Activated T-cell treated with anti-CD3 and anti-CD28 coated beads, Interleukin-2, amount 50 U/mL, for 72 hours (primary cell): ENCODE data around the gene KIF19. TPM values are rescaled to one million over a fixed set of nuclear protein-coding genes. Genes with fewer than 3 reads are reported as not detected.
"Not testable (repeated sequence)": the region's sequence is repeated elsewhere in the genome, so short reads cannot be mapped to it uniquely, and the experiment has no call there.

Source experiments
- ATAC-seq, 2 donors: fragments of 150-1000 bp; cut with Tn5 transposase; replicated peaks in 1 of 2; 2 replicates each; pipeline ENCODE4 v1.10.0; 2021; ENCODE audit warnings: moderate library complexity in 2 of 2, mild to moderate bottlenecking in 1 of 2
- DNase-seq, 2 donors: peaks; one replicate each; pipeline ENCODE4 v3.0.0; 2021 to 2022; ENCODE audit warnings: mixed read lengths in 1 of 2
- H3K27ac Mint-ChIP-seq: one replicate; pipeline ENCODE4 v1.8.0; 2022; ENCODE audit warnings: mild to moderate bottlenecking, moderate library complexity, mixed read lengths
- H3K27me3 Mint-ChIP-seq: one replicate; pipeline ENCODE4 v1.8.0; 2022; ENCODE audit warnings: low read depth, mixed read lengths
- H3K36me3 Mint-ChIP-seq, 2 donors: one replicate each; pipeline ENCODE4 v1.8.0; 2022; ENCODE audit warnings: mixed read lengths in 2 of 2, mild to moderate bottlenecking in 1 of 2; ENCODE audit not compliant: insufficient read depth in 2 of 2
- H3K4me1 Mint-ChIP-seq: one replicate; pipeline ENCODE4 v1.8.0; 2022; ENCODE audit warnings: low read depth, mixed read lengths
- H3K4me3 Mint-ChIP-seq, 2 donors: one replicate each; pipeline ENCODE4 v1.8.0; 2022; ENCODE audit warnings: mild to moderate bottlenecking in 2 of 2, mixed read lengths in 2 of 2, moderate library complexity in 2 of 2
- H3K9me3 Mint-ChIP-seq, 2 donors: one replicate each; pipeline ENCODE4 v1.8.0; 2022; ENCODE audit warnings: mixed read lengths in 2 of 2
- total RNA-seq, 2 donors: library from RNA; stranded (reverse); gene quantifications; one replicate each; pipeline ENCODE4 v1.2.3, GENCODE V29; 2022

KIF19 gene, protein sequence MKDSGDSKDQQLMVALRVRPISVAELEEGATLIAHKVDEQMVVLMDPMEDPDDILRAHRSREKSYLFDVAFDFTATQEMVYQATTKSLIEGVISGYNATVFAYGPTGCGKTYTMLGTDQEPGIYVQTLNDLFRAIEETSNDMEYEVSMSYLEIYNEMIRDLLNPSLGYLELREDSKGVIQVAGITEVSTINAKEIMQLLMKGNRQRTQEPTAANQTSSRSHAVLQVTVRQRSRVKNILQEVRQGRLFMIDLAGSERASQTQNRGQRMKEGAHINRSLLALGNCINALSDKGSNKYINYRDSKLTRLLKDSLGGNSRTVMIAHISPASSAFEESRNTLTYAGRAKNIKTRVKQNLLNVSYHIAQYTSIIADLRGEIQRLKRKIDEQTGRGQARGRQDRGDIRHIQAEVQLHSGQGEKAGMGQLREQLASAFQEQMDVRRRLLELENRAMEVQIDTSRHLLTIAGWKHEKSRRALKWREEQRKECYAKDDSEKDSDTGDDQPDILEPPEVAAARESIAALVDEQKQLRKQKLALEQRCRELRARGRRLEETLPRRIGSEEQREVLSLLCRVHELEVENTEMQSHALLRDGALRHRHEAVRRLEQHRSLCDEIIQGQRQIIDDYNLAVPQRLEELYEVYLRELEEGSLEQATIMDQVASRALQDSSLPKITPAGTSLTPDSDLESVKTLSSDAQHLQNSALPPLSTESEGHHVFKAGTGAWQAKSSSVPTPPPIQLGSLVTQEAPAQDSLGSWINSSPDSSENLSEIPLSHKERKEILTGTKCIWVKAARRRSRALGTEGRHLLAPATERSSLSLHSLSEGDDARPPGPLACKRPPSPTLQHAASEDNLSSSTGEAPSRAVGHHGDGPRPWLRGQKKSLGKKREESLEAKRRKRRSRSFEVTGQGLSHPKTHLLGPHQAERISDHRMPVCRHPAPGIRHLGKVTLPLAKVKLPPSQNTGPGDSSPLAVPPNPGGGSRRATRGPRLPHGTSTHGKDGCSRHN
- total RNA-seq: under 1 TPM in 1 of 2 donors, not detected in 1; 0.25 TPM

- H3K4me1 Mint-ChIP-seq: peaks cover 8% of the 10 kb centered on the region
- DNase-seq (peak; percentile 64 to 70), ATAC-seq (peak; percentile 92 to 95)
- H3K4me3 Mint-ChIP-seq: peak within 1 kb of the TSS; percentile 42 to 62
- H3K9me3 Mint-ChIP-seq: no peaks in the 10 kb centered on the region
- H3K27me3 Mint-ChIP-seq: peaks cover 21% of the 10 kb centered on the region
- H3K36me3 Mint-ChIP-seq: no peaks in the 10 kb centered on the region
- H3K27ac Mint-ChIP-seq: no peak within 1 kb of the TSS
Observed at GRCh38 chr17:74325743-74326379, at the start of gene KIF19. Gene KIF19, plus strand, starts transcription at chr17:74326226. Its CDS starts 124 bp downstream, at chr17:74326350.

- no peaks in the 10 kb centered on the region for H3K9me3 Mint-ChIP-seq
- H3K27ac Mint-ChIP-seq: no peak overlapping the region
- H3K27me3 Mint-ChIP-seq: peaks cover 30% of the 10 kb centered on the region
- H3K4me1 Mint-ChIP-seq: peaks cover 42% of the 10 kb centered on the region
- no peak for DNase-seq
- ATAC-seq: no peak
- H3K36me3 Mint-ChIP-seq: no peaks in the 10 kb centered on the region
- no peak overlapping the region for H3K4me3 Mint-ChIP-seq
Observed at GRCh38 chr17:74276541-74277009, 49.5 kb upstream of the KIF19 start.

- Mint-ChIP-seq H3K36me3 (no peaks in the 10 kb centered on the region), H3K4me3 (no peak overlapping the region), H3K27me3 (peaks cover 23% of the 10 kb centered on the region), H3K9me3 (no peaks in the 10 kb centered on the region), H3K27ac (peak overlapping the region; percentile 50), H3K4me1 (peaks cover 46% of the 10 kb centered on the region)
- DNase-seq (no peak), ATAC-seq (no peak)
Observed at GRCh38 chr17:74277935-74278334, 48.1 kb upstream of the KIF19 start.

GRCh38 chr17:74279617-74280016, 46.4 kb upstream of the KIF19 start:
- peaks cover 51% of the 10 kb centered on the region for H3K4me1 Mint-ChIP-seq

GRCh38 chr17:74280093-74280513, 45.9 kb upstream of the KIF19 start:
- Mint-ChIP-seq H3K27me3 (peaks cover 10% of the 10 kb centered on the region), H3K9me3 (no peaks in the 10 kb centered on the region), H3K36me3 (no peaks in the 10 kb centered on the region), H3K27ac (peak overlapping the region; percentile 12), H3K4me1 (peaks cover 51% of the 10 kb centered on the region), H3K4me3 (peak overlapping the region; percentile 36 to 54)
- DNase-seq (peak; percentile 62 to 66), ATAC-seq (peak; percentile 57 to 78)

More at GRCh38 chr17:74279617-74280016, 46.4 kb upstream of the KIF19 start:
- H3K9me3 Mint-ChIP-seq, DNase-seq, H3K27me3 Mint-ChIP-seq, ATAC-seq, H3K36me3 Mint-ChIP-seq: not testable (repeated sequence)
- Mint-ChIP-seq H3K27ac (peak overlapping the region; percentile 12), H3K4me3 (peak overlapping the region; percentile 36 to 54)

DNA sequence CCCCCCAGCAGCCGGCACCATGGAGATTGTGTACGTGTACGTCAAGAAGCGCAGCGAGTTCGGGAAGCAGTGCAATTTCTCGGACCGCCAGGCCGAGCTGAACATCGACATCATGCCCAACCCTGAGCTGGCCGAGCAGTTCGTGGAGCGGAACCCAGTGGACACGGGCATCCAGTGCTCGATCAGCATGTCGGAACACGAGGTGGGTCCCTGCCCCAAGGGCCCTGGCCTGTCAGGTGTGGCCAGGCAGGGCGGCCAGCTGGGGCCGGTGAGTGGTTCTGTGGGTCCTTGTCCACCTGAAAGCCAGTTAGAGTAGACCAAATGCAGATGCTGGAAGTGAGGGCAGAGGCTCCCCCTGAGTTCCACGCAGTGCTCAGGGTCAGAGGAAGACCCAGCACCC, 44.2 kb upstream of the KIF19 start:
- no peaks in the 10 kb centered on the region for H3K27me3 Mint-ChIP-seq
- no peak overlapping the region for H3K27ac Mint-ChIP-seq
- no peaks in the 10 kb centered on the region for H3K9me3 Mint-ChIP-seq
- peaks cover 55% of the 10 kb centered on the region for H3K4me1 Mint-ChIP-seq
- DNase-seq (peak in 1 of 2 donors; percentile 6), ATAC-seq (no peak)
- no peak overlapping the region for H3K4me3 Mint-ChIP-seq
- H3K36me3 Mint-ChIP-seq: no peaks in the 10 kb centered on the region

DNA sequence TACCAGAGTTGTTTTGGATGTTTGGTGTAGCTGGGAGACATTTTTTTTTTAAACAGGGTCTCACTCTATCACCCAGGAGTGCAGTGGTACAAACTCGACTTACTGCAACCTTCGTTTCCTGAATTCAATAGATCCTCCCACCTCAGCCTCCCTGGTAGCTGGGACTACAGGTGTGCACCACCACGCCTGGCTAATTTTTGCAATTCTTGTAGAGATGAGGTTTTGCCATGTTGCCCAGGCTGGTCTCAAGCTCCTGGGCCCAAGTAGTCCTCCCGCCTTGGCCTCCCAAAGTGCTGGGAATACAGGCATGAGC, 43.8 kb upstream of the KIF19 start:
- H3K4me3 Mint-ChIP-seq: peak overlapping the region; percentile 2 to 65
- H3K27me3 Mint-ChIP-seq, H3K36me3 Mint-ChIP-seq, DNase-seq, H3K27ac Mint-ChIP-seq, H3K9me3 Mint-ChIP-seq: not testable (repeated sequence)
- peaks cover 59% of the 10 kb centered on the region for H3K4me1 Mint-ChIP-seq
- ATAC-seq: peak in 1 of 2 donors; percentile 1

GRCh38 chr17:74282587-74283370, 43.2 kb upstream of the KIF19 start:
- peak; percentile 65 to 77 for DNase-seq
- peak overlapping the region; percentile 94 for H3K27ac Mint-ChIP-seq
- ATAC-seq: peak; percentile 79
- no peaks in the 10 kb centered on the region for H3K36me3 Mint-ChIP-seq
- H3K27me3 Mint-ChIP-seq: no peaks in the 10 kb centered on the region
- no peaks in the 10 kb centered on the region for H3K9me3 Mint-ChIP-seq
- H3K4me1 Mint-ChIP-seq: peaks cover 64% of the 10 kb centered on the region
- H3K4me3 Mint-ChIP-seq: peak overlapping the region; percentile 14 to 65

GRCh38 chr17:74283371-74283673, 42.7 kb upstream of the KIF19 start:
- H3K4me1 Mint-ChIP-seq: peaks cover 66% of the 10 kb centered on the region
- DNase-seq: no peak
- ATAC-seq: no peak
- H3K36me3 Mint-ChIP-seq: no peaks in the 10 kb centered on the region
- peak overlapping the region in 1 of 2 donors; percentile 65 for H3K4me3 Mint-ChIP-seq
- no peaks in the 10 kb centered on the region for H3K27me3 Mint-ChIP-seq
- H3K27ac Mint-ChIP-seq: peak overlapping the region; percentile 94
- no peaks in the 10 kb centered on the region for H3K9me3 Mint-ChIP-seq

GRCh38 chr17:74287031-74287602, 38.9 kb upstream of the KIF19 start:
- ATAC-seq: no peak
- Mint-ChIP-seq H3K4me1 (peaks cover 72% of the 10 kb centered on the region), H3K4me3 (peak overlapping the region in 1 of 2 donors; percentile 47), H3K9me3 (no peaks in the 10 kb centered on the region), H3K36me3 (no peaks in the 10 kb centered on the region), H3K27me3 (no peaks in the 10 kb centered on the region), H3K27ac (no peak overlapping the region)
- no peak for DNase-seq

DNA sequence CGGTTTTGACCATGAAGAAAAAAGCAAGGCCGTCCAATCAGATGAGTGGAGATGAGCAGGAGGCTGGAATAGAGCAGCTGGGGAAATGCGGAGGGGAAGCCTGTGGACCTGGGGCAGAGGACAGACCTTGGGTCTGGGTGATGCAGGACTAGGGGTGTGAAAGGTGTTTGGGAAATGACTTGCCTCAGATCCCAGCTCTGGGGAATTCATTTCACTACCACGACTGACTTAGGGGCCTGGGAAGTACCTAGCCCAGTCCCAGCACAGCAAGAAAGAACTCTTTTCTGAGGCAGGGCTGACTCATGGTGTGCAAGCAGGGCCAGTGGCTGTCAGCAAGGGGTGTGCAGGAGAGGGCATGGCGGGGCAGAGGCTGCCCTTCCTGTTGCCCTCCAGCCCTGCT, 37.2 kb upstream of the KIF19 start:
- H3K27me3 Mint-ChIP-seq: no peaks in the 10 kb centered on the region
- H3K9me3 Mint-ChIP-seq: no peaks in the 10 kb centered on the region
- H3K4me3 Mint-ChIP-seq: peak overlapping the region; percentile 75 to 84
- DNase-seq (peak; percentile 68 to 76), ATAC-seq (peak; percentile 97)
- H3K27ac Mint-ChIP-seq: peak overlapping the region; percentile 75
- H3K36me3 Mint-ChIP-seq: no peaks in the 10 kb centered on the region
- H3K4me1 Mint-ChIP-seq: peaks cover 60% of the 10 kb centered on the region

DNA sequence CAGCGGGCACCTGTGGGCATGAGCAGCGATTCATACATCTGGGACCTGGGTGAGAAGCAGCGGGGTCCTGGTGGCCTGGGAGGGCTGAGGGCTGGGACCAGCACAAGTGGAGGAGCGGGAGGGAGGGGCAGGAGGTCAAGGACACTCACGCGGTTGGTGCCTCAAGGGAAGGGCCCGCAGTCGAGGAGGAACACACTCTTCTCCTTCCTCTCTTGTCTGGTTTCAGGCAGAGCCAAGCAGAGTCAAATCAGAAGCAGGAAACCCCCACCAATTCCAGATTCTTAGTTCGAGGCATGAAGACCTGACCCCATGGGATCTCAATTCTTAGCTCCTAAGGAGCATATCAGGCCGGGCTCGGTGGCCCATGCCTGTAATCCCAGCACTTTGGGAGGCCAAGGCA, 36.3 kb upstream of the KIF19 start:
- H3K36me3 Mint-ChIP-seq: peaks cover under 1 to 6% of the 10 kb centered on the region in 2 donors
- H3K4me1 Mint-ChIP-seq: peaks cover 56% of the 10 kb centered on the region
- H3K9me3 Mint-ChIP-seq: peaks cover 0 to under 1% of the 10 kb centered on the region in 2 donors
- ATAC-seq (no peak), DNase-seq (no peak)
- H3K27ac Mint-ChIP-seq: no peak overlapping the region
- peak overlapping the region in 1 of 2 donors; percentile 75 for H3K4me3 Mint-ChIP-seq
- H3K27me3 Mint-ChIP-seq: no peaks in the 10 kb centered on the region
